Kidney (tissue), 14 donors: ENCODE data around the gene TMEM236. TPM values are rescaled to one million over a fixed set of nuclear protein-coding genes. Genes with fewer than 3 reads are reported as not detected.

ENCODE experiments used
- DNase-seq, 5 donors: peaks; one replicate each; pipeline ENCODE4 v3.0.0-alpha.2; 2013 to 2020
- FAIRE-seq: peaks from 2 replicates; lab custom pipeline; 2012; peaks lifted over from hg19 to GRCh38; lab: Jason Lieb, UNC
- H3K27ac ChIP-seq, 2 donors: one replicate each; pipeline ENCODE4 v1.7.0; 2013; ENCODE audit warnings: low read depth in 2 of 2, low read length in 2 of 2, inconsistent platforms in 1 of 2
- H3K27me3 ChIP-seq: one replicate; pipeline ENCODE4 v1.7.1; 2013; ENCODE audit warnings: low read length, inconsistent platforms; ENCODE audit not compliant: control insufficient read depth, insufficient read depth
- H3K36me3 ChIP-seq, 3 donors: one replicate each; pipeline versions ENCODE4 v1.7.0 to v1.7.1; 2013; ENCODE audit warnings: low read length in 3 of 3, control low read depth in 1 of 3, inconsistent platforms in 1 of 3; ENCODE audit not compliant: insufficient read depth in 3 of 3, control insufficient read depth in 2 of 3
- H3K4me1 ChIP-seq, 3 donors: one replicate each; pipeline versions ENCODE4 v1.7.0 to v1.7.1; 2013; ENCODE audit warnings: low read length in 3 of 3, inconsistent platforms in 1 of 3, low read depth in 1 of 3; ENCODE audit not compliant: control insufficient read depth in 2 of 3, insufficient read depth in 2 of 3
- H3K4me3 ChIP-seq, 3 donors: one replicate each; pipeline versions ENCODE4 v1.7.0 to v1.8.1; 2013; ENCODE audit warnings: low read length in 3 of 3, control low read depth in 1 of 3, inconsistent platforms in 1 of 3
- H3K9ac ChIP-seq, 3 donors: one replicate each; pipeline versions ENCODE4 v1.7.0 to v1.7.1; 2013; ENCODE audit warnings: low read length in 3 of 3, control low read depth in 1 of 3, inconsistent platforms in 1 of 3
- H3K9me3 ChIP-seq, 3 donors: one replicate each; pipeline versions ENCODE4 v1.7.0 to v1.7.1; 2013; ENCODE audit warnings: low read length in 3 of 3, control low read depth in 1 of 3, inconsistent platforms in 1 of 3; ENCODE audit not compliant: control insufficient read depth in 2 of 3, insufficient read depth in 1 of 3
- intact Hi-C: fragments of 100-400 bp; cut with DNase I; formaldehyde crosslinking; loops from one replicate; pipeline ENCODE4 v1.11.1; 2022
- polyA plus RNA-seq: library from polyadenylated mRNA; stranded (reverse); fragments of 350-450 nt; fragmentation: Illumina TruSeq; extraction: RNeasy Lipid Tissue Mini Kit (QIAGEN cat#74804); gene quantifications from one replicate; pipeline ENCODE4 v1.2.3, GENCODE V29; 2014; ENCODE audit warnings: low read depth, low replicate concordance; ENCODE audit not compliant: insufficient read depth
- total RNA-seq: library from RNA; stranded (reverse); fragmentation: NEBNext Ultra II Directional; extraction: Animal tissue kit (Norgen Biotek cat#: 25700); gene quantifications from one replicate; pipeline ENCODE4 v1.2.1, GENCODE V29; 2021
- TF ChIP-seq, protein P1 (sequence below): IDR thresholded peaks from 3 replicates; pipeline ENCODE4 v1.5.1; 2012; ENCODE audit warnings: mild to moderate bottlenecking, moderate library complexity, borderline replicate concordance; ENCODE audit not compliant: insufficient read depth; ENCODE audit errors: extremely low read depth
- donor health status: control.
- donor health status: control.
- donor health status: control.
- donor health status: control.
- donor health status: control.
- donor health status: DM: yes; HTN: yes; CAD: no.
- donor health status: Normal renal cell carcinoma (clear cell type).

TMEM236 gene
- total and polyA plus RNA-seq, 2 donors from 2014 or later, result 0.09 to 1.9 TPM

DNA sequence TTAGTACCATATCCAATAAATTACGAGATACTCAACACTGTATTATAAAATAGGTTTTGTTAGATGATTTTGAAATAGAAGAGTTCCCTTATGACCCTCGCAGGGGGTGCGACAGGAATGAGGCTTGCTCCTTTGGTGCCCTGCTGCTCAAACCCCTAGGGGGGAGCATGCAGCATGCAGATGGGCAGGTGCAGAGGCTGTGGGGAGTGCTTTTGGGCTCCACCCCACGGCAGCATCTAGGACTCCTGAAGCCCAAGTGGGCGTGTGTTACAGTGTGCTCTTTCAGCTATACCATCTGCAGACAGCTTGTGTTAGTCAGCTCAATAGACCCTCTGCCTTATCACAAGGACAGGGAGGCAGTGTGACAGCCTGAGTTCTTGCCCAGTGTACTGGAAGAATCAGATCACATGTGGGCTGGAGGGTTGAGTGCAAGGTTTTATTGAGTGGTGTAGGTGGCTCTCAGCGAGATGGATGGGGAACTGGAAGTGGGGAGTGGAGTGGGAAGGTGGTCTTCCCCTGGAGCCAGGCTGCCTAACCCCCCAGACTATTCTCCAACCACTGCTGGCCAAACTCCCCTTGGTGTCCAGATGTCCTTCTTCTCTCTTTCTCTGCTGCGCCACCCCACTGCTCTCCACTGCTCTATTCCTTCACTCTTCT lies 54.0 kb downstream of the TMEM236 start:
- Histone ChIP-seq H3K9ac (no peak overlapping the region), H3K4me1 (no peaks in the 10 kb centered on the region), H3K27me3 (no peaks in the 10 kb centered on the region), H3K9me3 (peaks cover 0 to 6% (median 0%) of the 10 kb centered on the region in 3 donors), H3K4me3 (no peak overlapping the region), H3K27ac (no peak overlapping the region), H3K36me3 (no peaks in the 10 kb centered on the region)
- DNase-seq (no peak), FAIRE-seq (no peak)
- intact Hi-C loops, result no loop called here
- TF ChIP-seq, protein P1, sequence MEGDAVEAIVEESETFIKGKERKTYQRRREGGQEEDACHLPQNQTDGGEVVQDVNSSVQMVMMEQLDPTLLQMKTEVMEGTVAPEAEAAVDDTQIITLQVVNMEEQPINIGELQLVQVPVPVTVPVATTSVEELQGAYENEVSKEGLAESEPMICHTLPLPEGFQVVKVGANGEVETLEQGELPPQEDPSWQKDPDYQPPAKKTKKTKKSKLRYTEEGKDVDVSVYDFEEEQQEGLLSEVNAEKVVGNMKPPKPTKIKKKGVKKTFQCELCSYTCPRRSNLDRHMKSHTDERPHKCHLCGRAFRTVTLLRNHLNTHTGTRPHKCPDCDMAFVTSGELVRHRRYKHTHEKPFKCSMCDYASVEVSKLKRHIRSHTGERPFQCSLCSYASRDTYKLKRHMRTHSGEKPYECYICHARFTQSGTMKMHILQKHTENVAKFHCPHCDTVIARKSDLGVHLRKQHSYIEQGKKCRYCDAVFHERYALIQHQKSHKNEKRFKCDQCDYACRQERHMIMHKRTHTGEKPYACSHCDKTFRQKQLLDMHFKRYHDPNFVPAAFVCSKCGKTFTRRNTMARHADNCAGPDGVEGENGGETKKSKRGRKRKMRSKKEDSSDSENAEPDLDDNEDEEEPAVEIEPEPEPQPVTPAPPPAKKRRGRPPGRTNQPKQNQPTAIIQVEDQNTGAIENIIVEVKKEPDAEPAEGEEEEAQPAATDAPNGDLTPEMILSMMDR, result no peak

DNA sequence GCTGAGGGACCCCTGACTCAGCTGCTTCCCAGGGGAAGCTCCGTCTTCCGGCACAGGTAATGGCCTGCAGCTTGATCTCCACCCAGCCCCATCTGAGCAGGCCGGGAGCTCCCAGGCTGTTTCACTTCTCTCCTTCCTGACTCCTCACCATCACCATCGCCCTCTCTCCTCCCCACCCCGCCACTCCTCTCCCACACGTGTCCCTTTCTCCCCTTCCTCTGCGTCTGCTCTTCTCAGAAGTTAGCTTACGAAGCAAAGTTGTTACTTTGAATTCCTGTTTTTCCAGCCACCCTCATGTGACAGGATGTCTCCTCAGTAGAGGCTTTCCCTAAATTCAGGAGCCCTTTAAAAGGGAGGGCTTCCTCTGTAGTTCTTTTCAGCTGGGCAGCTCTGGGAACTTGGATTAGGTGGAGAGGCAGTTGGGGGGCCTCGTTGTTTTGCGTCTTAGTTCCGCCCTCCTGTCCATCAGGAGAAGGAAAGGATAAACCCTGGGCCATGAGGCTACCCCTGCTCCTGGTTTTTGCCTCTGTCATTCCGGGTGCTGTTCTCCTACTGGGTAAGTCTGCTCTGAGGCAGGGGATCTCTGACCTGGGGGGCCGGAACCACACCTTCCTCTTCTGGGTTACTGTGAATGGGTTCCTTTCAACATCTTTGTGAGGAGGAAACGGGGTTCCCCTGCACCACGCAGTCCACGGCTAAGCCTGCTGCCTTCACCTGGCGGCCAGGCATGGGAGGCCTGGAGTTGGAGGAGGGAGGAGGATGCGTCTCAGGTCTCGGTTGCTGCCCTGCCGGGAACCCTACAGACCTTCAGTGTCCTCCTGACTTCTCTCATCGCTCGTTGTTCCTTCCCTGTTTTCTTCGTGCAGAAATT lies 57.2 kb downstream of the TMEM236 start, which contains the start of gene MRC1:
Gene MRC1 (plus strand): TSS at position 378 of the 871 bp plus-strand sequence. CDS start 118 bp downstream, at position 496.
- Histone ChIP-seq H3K36me3 (no peaks in the 10 kb centered on the region), H3K9me3 (peaks cover 0 to 6% (median 0%) of the 10 kb centered on the region in 3 donors), H3K27ac (no peak within 1 kb of the TSS), H3K27me3 (no peaks in the 10 kb centered on the region), H3K4me3 (peak within 1 kb of the TSS in 1 of 3 donors; percentile 35), H3K9ac (no peak within 1 kb of the TSS), H3K4me1 (no peaks in the 10 kb centered on the region)
- intact Hi-C loops, result no loop called here
- TF ChIP-seq, protein P1, result no peak
- FAIRE-seq (no peak), DNase-seq (peak in 2 of 5 donors; percentile 11 to 54)

DNA sequence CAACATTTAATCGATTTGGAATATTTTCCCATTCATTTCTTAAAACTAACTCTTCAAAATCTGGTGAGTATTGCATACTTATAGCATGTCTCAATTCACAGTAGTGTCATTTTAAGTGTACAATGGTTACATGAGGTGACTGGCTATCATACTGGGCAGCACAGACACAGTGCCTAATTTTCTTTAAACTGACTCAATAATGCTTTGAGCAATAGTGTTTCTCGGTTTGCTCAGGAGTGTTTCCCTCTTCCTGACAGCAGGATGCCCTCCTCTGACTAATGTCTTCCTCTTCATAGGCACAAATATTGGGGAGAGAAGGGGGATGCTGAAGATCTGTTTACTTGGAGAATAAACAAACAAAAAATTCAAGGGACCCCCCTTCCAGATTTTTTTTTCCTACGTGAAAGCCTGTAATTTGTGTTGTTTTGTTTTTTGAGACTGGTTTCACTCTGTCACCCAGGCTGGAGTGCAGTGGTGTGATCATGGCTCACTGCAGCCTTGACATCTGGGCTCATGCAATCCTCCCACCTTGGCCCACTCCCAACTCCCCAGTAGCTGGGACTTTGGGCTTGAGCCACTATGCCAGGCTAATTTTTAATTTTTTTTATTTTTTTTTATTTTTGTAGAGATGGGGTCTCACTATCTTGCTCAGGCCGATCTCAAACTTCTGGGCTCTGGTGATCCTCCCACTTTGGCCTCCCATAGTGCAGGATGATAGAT lies 59.3 kb downstream of the TMEM236 start:
- DNase-seq, result no peak
- H3K4me1 ChIP-seq, result no peaks in the 10 kb centered on the region
- H3K27me3 ChIP-seq, result no peaks in the 10 kb centered on the region
- no peaks in the 10 kb centered on the region for H3K9me3 ChIP-seq
- intact Hi-C loops, result no loop called here
- H3K4me3 ChIP-seq, result no peak overlapping the region
- no peaks in the 10 kb centered on the region for H3K36me3 ChIP-seq
- TF ChIP-seq, protein P1, result no peak
- no peak overlapping the region for H3K27ac ChIP-seq
- H3K9ac ChIP-seq, result no peak overlapping the region
- no peak for FAIRE-seq
